HuH-7.5 (cell line): ENCODE results near the gene SLIT1.

Experiments
- DNase-seq: peaks from one replicate; pipeline ENCODE4 v3.0.0; 2011; ENCODE audit warnings: low spot score

SLIT1 gene

GRCh38 chr10:96971324-96971723 lies 214.4 kb downstream of the SLIT1 start:
- no peak for DNase-seq

GRCh38 chr10:96968682-96969423 lies 216.9 kb downstream of the SLIT1 start:
- no peak for DNase-seq

- DNase-seq = no peak
These were observed 217.9 kb downstream of the SLIT1 start for GRCh38 chr10:96967847-96968246.

GRCh38 chr10:96964131-96964530 lies 221.6 kb downstream of the SLIT1 start:
- DNase-seq = no peak

- DNase-seq = no peak
These were observed 224.9 kb downstream of the SLIT1 start for GRCh38 chr10:96960872-96961271.

GRCh38 chr10:96959733-96960132 lies 226.0 kb downstream of the SLIT1 start:
- DNase-seq = no peak

GRCh38 chr10:96958071-96958470 lies 227.7 kb downstream of the SLIT1 start:
- DNase-seq = no peak

GRCh38 chr10:96955794-96956193 lies 230.0 kb downstream of the SLIT1 start:
- DNase-seq = no peak

- DNase-seq = no peak
These were observed 233.8 kb downstream of the SLIT1 start for GRCh38 chr10:96951954-96952353.

- no peak for DNase-seq
These were observed 236.6 kb downstream of the SLIT1 start for GRCh38 chr10:96949039-96949683.
